Ascending aorta (tissue), 2 donors: ENCODE data around the gene GADD45B. TPM values are rescaled to one million over a fixed set of nuclear protein-coding genes. Genes with fewer than 3 reads are reported as not detected.

Experiments used
- DNase-seq, 2 donors: peaks; one replicate each; pipeline ENCODE4 v3.0.0-alpha.2; 2019; ENCODE audit warnings: low spot score in 2 of 2
- H3K27ac ChIP-seq, 2 donors: fragments of 200-600 bp; sonication (generic); one replicate each; pipeline ENCODE4 v1.5.1; 2016 to 2017; ENCODE audit warnings: mild to moderate bottlenecking in 1 of 2
- H3K27me3 ChIP-seq: fragments of 200-600 bp; sonication (generic); one replicate; pipeline ENCODE4 v1.5.1; 2017
- H3K36me3 ChIP-seq, 2 donors: fragments of 200-600 bp; sonication (generic); one replicate each; pipeline ENCODE4 v1.5.1; 2016
- H3K4me1 ChIP-seq, 2 donors: fragments of 200-600 bp; sonication (generic); one replicate each; pipeline ENCODE4 v1.5.1; 2016 to 2017; ENCODE audit warnings: mild to moderate bottlenecking in 1 of 2
- H3K4me3 ChIP-seq, 2 donors: fragments of 200-600 bp; sonication (generic); one replicate each; pipeline ENCODE4 v1.5.1; 2016 to 2017; ENCODE audit warnings: mild to moderate bottlenecking in 1 of 2
- H3K9me3 ChIP-seq, 2 donors: fragments of 200-600 bp; sonication (generic); one replicate each; pipeline ENCODE4 v1.5.1; 2016
- CTCF ChIP-seq, 3 experiments: fragments of 200-600 bp in 2 of 3; fragments of 450-650 bp in 1 of 3; sonication (generic) in 2 of 3; IDR thresholded peaks; one replicate each; pipeline ENCODE4 v1.5.1; 2016 to 2019; ENCODE audit warnings: antibody characterized with exemption in 3 of 3, mild to moderate bottlenecking in 1 of 3, moderate library complexity in 1 of 3
- intact Hi-C: fragments of 100-400 bp; cut with DNase I; formaldehyde crosslinking; loops from one replicate; pipeline ENCODE4 v1.15.1; 2023
- total RNA-seq: library from RNA; depleted of rRNA; stranded (reverse); fragments of >200 nt; gene quantifications from one replicate; pipeline ENCODE4 v1.1.0, GENCODE V29; 2016

Gene GADD45B
- total RNA-seq, 1 donor from 2014 or later: 514 TPM

GRCh38 chr19:2495130-2495641, 19.3 kb downstream of the GADD45B start:
- H3K27me3 ChIP-seq: no peaks in the 10 kb centered on the region
- peak overlapping the region; percentile 45 to 68 for H3K4me3 ChIP-seq
- no peaks in the 10 kb centered on the region for H3K36me3 ChIP-seq
- peak; percentile 64 to 96 for DNase-seq
- peaks cover 7 to 17% of the 10 kb centered on the region in 2 donors for H3K4me1 ChIP-seq
- peak overlapping the region; percentile 84 to 94 for H3K27ac ChIP-seq
- no peaks in the 10 kb centered on the region for H3K9me3 ChIP-seq
- no peak for TF ChIP-seq CTCF (IDR thresholded peaks at IDR 0.05)
- intact Hi-C loops: loop anchor here (1.0 to 2.0 kb wide), 4 partner anchors 19 to 81 kb away; partner anchors contain the start of gene GADD45B

- H3K27ac ChIP-seq: peak overlapping the region; percentile 84 to 94
- TF ChIP-seq CTCF (IDR thresholded peaks at IDR 0.05): no peak
- no peaks in the 10 kb centered on the region for H3K9me3 ChIP-seq
- DNase-seq: peak in 1 of 2 donors; percentile 85
- H3K36me3 ChIP-seq: no peaks in the 10 kb centered on the region
- H3K4me3 ChIP-seq: peak overlapping the region; percentile 35 to 68
- H3K4me1 ChIP-seq: peaks cover 7 to 17% of the 10 kb centered on the region in 2 donors
- H3K27me3 ChIP-seq: no peaks in the 10 kb centered on the region
- intact Hi-C loops: loop anchor here (1.0 to 2.0 kb wide), 4 partner anchors 19 to 81 kb away; partner anchors contain the start of gene GADD45B
Measured at GRCh38 chr19:2495651-2496316, 19.9 kb downstream of the GADD45B start.

- no peak overlapping the region for H3K4me3 ChIP-seq
- H3K4me1 ChIP-seq: peaks cover 4 to 17% of the 10 kb centered on the region in 2 donors
- H3K27ac ChIP-seq: no peak overlapping the region
- intact Hi-C loops: no loop called here
- H3K9me3 ChIP-seq: no peaks in the 10 kb centered on the region
- no peaks in the 10 kb centered on the region for H3K36me3 ChIP-seq
- TF ChIP-seq CTCF (IDR thresholded peaks at IDR 0.05): no peak
- no peaks in the 10 kb centered on the region for H3K27me3 ChIP-seq
- no peak for DNase-seq
Measured at GRCh38 chr19:2497186-2497585, 21.3 kb downstream of the GADD45B start.

- no peaks in the 10 kb centered on the region for H3K36me3 ChIP-seq
- no peaks in the 10 kb centered on the region for H3K27me3 ChIP-seq
- H3K4me3 ChIP-seq: no peak overlapping the region
- H3K27ac ChIP-seq: no peak overlapping the region
- peaks cover 0 to 10% of the 10 kb centered on the region in 2 donors for H3K4me1 ChIP-seq
- intact Hi-C loops: no loop called here
- no peaks in the 10 kb centered on the region for H3K9me3 ChIP-seq
- TF ChIP-seq CTCF (IDR thresholded peaks at IDR 0.05): no peak
- no peak for DNase-seq
Measured at GRCh38 chr19:2500156-2500555, 24.2 kb downstream of the GADD45B start.

GRCh38 chr19:2500841-2501261, 24.9 kb downstream of the GADD45B start:
- no peaks in the 10 kb centered on the region for H3K27me3 ChIP-seq
- no peak for TF ChIP-seq CTCF (IDR thresholded peaks at IDR 0.05)
- H3K4me1 ChIP-seq: peaks cover 0 to 3% of the 10 kb centered on the region in 2 donors
- no peak overlapping the region for H3K27ac ChIP-seq
- no peak overlapping the region for H3K4me3 ChIP-seq
- no peak for DNase-seq
- no peaks in the 10 kb centered on the region for H3K36me3 ChIP-seq
- H3K9me3 ChIP-seq: no peaks in the 10 kb centered on the region
- intact Hi-C loops: no loop called here
